HG03521 (cell line): ENCODE measurements around the gene MLLT3.

Source experiments
- ATAC-seq: cut with Tn5 transposase; IDR thresholded peaks from one replicate; pipeline ENCODE4 v1.9.1; 2021; ENCODE audit warnings: mild to moderate bottlenecking, moderate library complexity; ENCODE audit not compliant: unreplicated experiment

Gene MLLT3

GRCh38 chr9:20436476-20437195 lies 185.7 kb downstream of the MLLT3 start:
- no peak for ATAC-seq

GRCh38 chr9:20428976-20429375 lies 193.3 kb downstream of the MLLT3 start:
- no peak for ATAC-seq

GRCh38 chr9:20427359-20427758 lies 194.9 kb downstream of the MLLT3 start:
- no peak for ATAC-seq

- peak; percentile 68 for ATAC-seq
Measured at GRCh38 chr9:20426019-20426418, 196.3 kb downstream of the MLLT3 start.

GRCh38 chr9:20419533-20419932 lies 202.8 kb downstream of the MLLT3 start:
- no peak for ATAC-seq

GRCh38 chr9:20418485-20418884 lies 203.8 kb downstream of the MLLT3 start:
- ATAC-seq = no peak

GRCh38 chr9:20417373-20418080 lies 204.8 kb downstream of the MLLT3 start:
- ATAC-seq = no peak

- no peak for ATAC-seq
Measured at GRCh38 chr9:20414150-20414549, 208.1 kb downstream of the MLLT3 start.

GRCh38 chr9:20409321-20410092 lies 212.8 kb downstream of the MLLT3 start:
- ATAC-seq = no peak

- ATAC-seq = no peak
Measured at GRCh38 chr9:20408513-20408912, 213.8 kb downstream of the MLLT3 start.

- no peak for ATAC-seq
Measured at GRCh38 chr9:20407013-20407412, 215.3 kb downstream of the MLLT3 start.

- ATAC-seq = no peak
Measured at GRCh38 chr9:20406344-20406743, 216.0 kb downstream of the MLLT3 start.

GRCh38 chr9:20405616-20406015 lies 216.7 kb downstream of the MLLT3 start:
- no peak for ATAC-seq

GRCh38 chr9:20405078-20405477 lies 217.2 kb downstream of the MLLT3 start:
- no peak for ATAC-seq

GRCh38 chr9:20404192-20404813 lies 218.0 kb downstream of the MLLT3 start:
- ATAC-seq = no peak

GRCh38 chr9:20403346-20403745 lies 219.0 kb downstream of the MLLT3 start:
- ATAC-seq = no peak

GRCh38 chr9:20402273-20402875 lies 219.9 kb downstream of the MLLT3 start:
- no peak for ATAC-seq

- no peak for ATAC-seq
Measured at GRCh38 chr9:20398536-20399338, 223.6 kb downstream of the MLLT3 start.

- ATAC-seq = no peak
Measured at GRCh38 chr9:20397348-20397747, 225.0 kb downstream of the MLLT3 start.

- ATAC-seq = no peak
Measured at GRCh38 chr9:20396509-20396908, 225.8 kb downstream of the MLLT3 start.
